B cell (primary cell): ENCODE results near the gene LRRN2.

Experiments
- EZH2 ChIP-seq: IDR thresholded peaks from 2 replicates; pipeline ENCODE4 v1.6.1; 2012; ENCODE audit warnings: borderline replicate concordance, low read depth, mild to moderate bottlenecking, moderate library complexity, low read length; ENCODE audit not compliant: insufficient read depth, poor library complexity, severe bottlenecking
- TF ChIP-seq, protein P1 (sequence below): fragments of 200-600 bp; IDR thresholded peaks from one replicate; pipeline ENCODE4 v1.8.0; 2022; ENCODE audit warnings: antibody characterized with exemption, mild to moderate bottlenecking

DNA sequence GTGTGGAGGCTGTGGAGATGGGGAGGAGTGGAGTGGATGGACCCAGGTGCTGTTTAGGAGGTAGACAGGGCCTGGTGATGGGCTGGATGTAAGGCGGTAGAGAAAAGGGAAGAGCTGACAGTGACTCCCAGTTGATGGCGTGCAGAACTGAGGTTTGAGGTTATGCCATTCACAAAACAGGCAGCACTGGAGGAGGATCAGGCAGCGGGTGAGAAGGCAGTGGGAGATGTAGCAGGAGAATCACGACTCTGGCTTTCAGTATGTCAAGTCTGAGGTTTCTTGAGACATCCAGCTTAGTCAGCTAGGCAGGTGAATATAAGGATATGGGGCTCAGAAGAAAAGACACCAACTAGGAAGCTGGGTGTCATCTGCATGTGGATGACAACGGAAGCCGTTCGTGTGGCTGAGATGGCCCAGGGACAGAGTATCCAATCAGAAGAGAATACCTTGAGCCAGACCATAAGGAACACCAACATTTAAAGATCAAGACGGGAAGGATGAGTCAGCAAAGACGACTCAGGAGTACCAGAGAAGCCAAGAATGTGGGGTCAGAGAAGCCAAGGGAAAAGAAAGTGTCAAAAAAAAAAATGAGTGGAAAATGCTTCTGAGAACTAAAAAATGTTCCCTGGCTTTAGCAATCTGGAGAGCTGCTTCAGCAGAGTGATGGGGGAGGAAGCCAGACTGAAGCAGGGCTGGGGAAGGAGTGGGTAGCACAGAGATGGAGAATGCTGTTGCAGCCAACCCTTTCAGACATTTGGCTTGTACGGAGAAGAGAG lies 15.2 kb downstream of the LRRN2 start:
- TF ChIP-seq EZH2: no peak
- TF ChIP-seq, protein P1, sequence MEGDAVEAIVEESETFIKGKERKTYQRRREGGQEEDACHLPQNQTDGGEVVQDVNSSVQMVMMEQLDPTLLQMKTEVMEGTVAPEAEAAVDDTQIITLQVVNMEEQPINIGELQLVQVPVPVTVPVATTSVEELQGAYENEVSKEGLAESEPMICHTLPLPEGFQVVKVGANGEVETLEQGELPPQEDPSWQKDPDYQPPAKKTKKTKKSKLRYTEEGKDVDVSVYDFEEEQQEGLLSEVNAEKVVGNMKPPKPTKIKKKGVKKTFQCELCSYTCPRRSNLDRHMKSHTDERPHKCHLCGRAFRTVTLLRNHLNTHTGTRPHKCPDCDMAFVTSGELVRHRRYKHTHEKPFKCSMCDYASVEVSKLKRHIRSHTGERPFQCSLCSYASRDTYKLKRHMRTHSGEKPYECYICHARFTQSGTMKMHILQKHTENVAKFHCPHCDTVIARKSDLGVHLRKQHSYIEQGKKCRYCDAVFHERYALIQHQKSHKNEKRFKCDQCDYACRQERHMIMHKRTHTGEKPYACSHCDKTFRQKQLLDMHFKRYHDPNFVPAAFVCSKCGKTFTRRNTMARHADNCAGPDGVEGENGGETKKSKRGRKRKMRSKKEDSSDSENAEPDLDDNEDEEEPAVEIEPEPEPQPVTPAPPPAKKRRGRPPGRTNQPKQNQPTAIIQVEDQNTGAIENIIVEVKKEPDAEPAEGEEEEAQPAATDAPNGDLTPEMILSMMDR: no peak
